Measurements from ENCODE around the gene DYRK1B.

DYRK1B gene

GRCh38 chr19:39858541-39858940 is 24.6 kb upstream of the DYRK1B start:
- no peak for DNase-seq (ENCODE audit: low spot score)

GRCh38 chr19:39852882-39853281 is 18.9 kb upstream of the DYRK1B start:
- DNase-seq (ENCODE audit: low spot score) = no peak

GRCh38 chr19:39850892-39851291 is 16.9 kb upstream of the DYRK1B start:
- no peak for DNase-seq (ENCODE audit: low spot score)

- DNase-seq (ENCODE audit: low spot score) = no peak
Observed at GRCh38 chr19:39848392-39848791, 14.4 kb upstream of the DYRK1B start.

- no peak for DNase-seq (ENCODE audit: low spot score)
Observed at GRCh38 chr19:39847525-39847924, 13.6 kb upstream of the DYRK1B start.

- DNase-seq (ENCODE audit: low spot score) = no peak
Observed at GRCh38 chr19:39846678-39847486, 12.9 kb upstream of the DYRK1B start.

GRCh38 chr19:39845933-39846677 is 12.1 kb upstream of the DYRK1B start, which contains the start of gene FBL:
Gene FBL (minus strand): TSS chr19:39846379. CDS start chr19:39846300, 79 bp downstream.
- DNase-seq (ENCODE audit: low spot score) = peak; percentile 98

GRCh38 chr19:39845584-39845932 is 11.6 kb upstream of the DYRK1B start:
- no peak for DNase-seq (ENCODE audit: low spot score)

- DNase-seq (ENCODE audit: low spot score) = no peak
Observed at GRCh38 chr19:39845172-39845571, 11.2 kb upstream of the DYRK1B start.

GRCh38 chr19:39843919-39844793 is 10.2 kb upstream of the DYRK1B start:
- peak; percentile 62 for DNase-seq (ENCODE audit: low spot score)

GRCh38 chr19:39842693-39843435 is 8.9 kb upstream of the DYRK1B start:
- DNase-seq (ENCODE audit: low spot score) = no peak

- DNase-seq (ENCODE audit: low spot score) = no peak
Observed at GRCh38 chr19:39841041-39841440, 7.1 kb upstream of the DYRK1B start.

- no peak for DNase-seq (ENCODE audit: low spot score)
Observed at GRCh38 chr19:39840492-39840891, 6.5 kb upstream of the DYRK1B start.

GRCh38 chr19:39839678-39840327 is 5.8 kb upstream of the DYRK1B start:
- no peak for DNase-seq (ENCODE audit: low spot score)

GRCh38 chr19:39838569-39838968 is 4.6 kb upstream of the DYRK1B start:
- no peak for DNase-seq (ENCODE audit: low spot score)

GRCh38 chr19:39837978-39838377 is 4.0 kb upstream of the DYRK1B start:
- no peak for DNase-seq (ENCODE audit: low spot score)

GRCh38 chr19:39834287-39834841 is 402 bp upstream of the DYRK1B start:
- no peak for DNase-seq (ENCODE audit: low spot score)

- DNase-seq (ENCODE audit: low spot score) = no peak
Observed at GRCh38 chr19:39833160-39833463, 850 bp downstream of the DYRK1B start.

- no peak for DNase-seq (ENCODE audit: low spot score)
Observed at GRCh38 chr19:39832341-39833083, 1.4 kb downstream of the DYRK1B start.

GRCh38 chr19:39831679-39832078 is 2.3 kb downstream of the DYRK1B start:
- no peak for DNase-seq (ENCODE audit: low spot score)
